Hepatocyte (in vitro differentiated cells): ENCODE measurements around the gene UPK2. TPM values are rescaled to one million over a fixed set of nuclear protein-coding genes. Genes with fewer than 3 reads are reported as not detected.
"Not testable (repeated sequence)": the region's sequence is repeated elsewhere in the genome, so short reads cannot be mapped to it uniquely, and the experiment has no call there.

ENCODE experiments used
- DNase-seq: peaks from one replicate; pipeline ENCODE4 v3.0.0-alpha.2; 2016; ENCODE audit warnings: low spot score
- H2AFZ ChIP-seq: fragments of 200-600 bp; sonication (generic); 2 replicates; pipeline ENCODE4 v1.6.0; 2016; ENCODE audit warnings: antibody characterized with exemption, mild to moderate bottlenecking
- H3K27ac ChIP-seq: fragments of 200-600 bp; sonication (generic); 2 replicates; pipeline ENCODE4 v1.5.1; 2016; ENCODE audit warnings: mild to moderate bottlenecking
- H3K27me3 ChIP-seq: fragments of 200-600 bp; sonication (generic); 2 replicates; pipeline ENCODE4 v1.6.1; 2016
- H3K36me3 ChIP-seq: fragments of 200-600 bp; sonication (generic); replicated peaks from 2 replicates; pipeline ENCODE4 v1.5.1; 2016; ENCODE audit warnings: low read depth; ENCODE audit not compliant: insufficient read depth
- H3K4me1 ChIP-seq: fragments of 200-600 bp; sonication (generic); 2 replicates; pipeline ENCODE4 v1.5.1; 2016; ENCODE audit warnings: mild to moderate bottlenecking, moderate library complexity; ENCODE audit not compliant: insufficient read depth
- H3K4me2 ChIP-seq: fragments of 200-600 bp; sonication (generic); 2 replicates; pipeline ENCODE4 v1.6.0; 2016
- H3K4me3 ChIP-seq: fragments of 200-600 bp; sonication (generic); 2 replicates; pipeline ENCODE4 v1.5.1; 2016; ENCODE audit warnings: mild to moderate bottlenecking
- H3K79me2 ChIP-seq: fragments of 200-600 bp; sonication (generic); 2 replicates; pipeline ENCODE4 v1.6.0; 2017; ENCODE audit warnings: mild to moderate bottlenecking
- H3K9me2 ChIP-seq: fragments of 200-600 bp; sonication (generic); replicated peaks from 2 replicates; pipeline ENCODE4 v1.6.0; 2017; ENCODE audit warnings: mild to moderate bottlenecking; ENCODE audit not compliant: insufficient read depth
- H3K9me3 ChIP-seq: fragments of 200-600 bp; sonication (generic); 2 replicates; pipeline ENCODE4 v1.5.1; 2016; ENCODE audit warnings: low read depth, mild to moderate bottlenecking
- H4K20me1 ChIP-seq: fragments of 200-600 bp; sonication (generic); 2 replicates; pipeline ENCODE4 v1.6.0; 2016; ENCODE audit warnings: mild to moderate bottlenecking; ENCODE audit not compliant: insufficient read depth, poor library complexity, severe bottlenecking
- EZH2 ChIP-seq: fragments of 200-600 bp; sonication (generic); IDR thresholded peaks from 2 replicates; pipeline ENCODE4 v1.6.1; 2016; ENCODE audit warnings: antibody characterized with exemption, mild to moderate bottlenecking, borderline replicate concordance
- EZH2phosphoT487 ChIP-seq: fragments of 200-600 bp; sonication (generic); IDR thresholded peaks from one replicate; pipeline ENCODE4 v1.6.1; 2018; ENCODE audit warnings: antibody characterized with exemption, mild to moderate bottlenecking, low read depth, moderate library complexity; ENCODE audit not compliant: unreplicated experiment, severe bottlenecking
- WGBS: methylation state at CpG from one replicate; pipeline ENCODE4 v1.1.6; 2016; ENCODE audit warnings: low lambda C conversion rate; ENCODE audit errors: missing lambda C conversion rate; 5-methylcytosine and 5-hydroxymethylcytosine counted together
- polyA plus RNA-seq: library from polyadenylated mRNA; unstranded; fragments of >200 nt; fragmentation: Nextera tagmentation; extraction: Ambion mirVana; gene quantifications from 2 replicates; pipeline ENCODE4 v1.2.1, GENCODE V29; 2016
- total RNA-seq: library from RNA; depleted of rRNA; stranded (reverse); fragments of >200 nt; gene quantifications from 2 replicates; pipeline ENCODE4 v1.2.3, GENCODE V29; 2014
- TF ChIP-seq, protein P1 (sequence below): fragments of 200-600 bp; sonication (generic); IDR thresholded peaks from 2 replicates; pipeline ENCODE4 v1.5.1; 2016; ENCODE audit warnings: antibody characterized with exemption, mild to moderate bottlenecking; ENCODE audit not compliant: poor library complexity

Gene UPK2
- total and polyA plus RNA-seq, 2 experiments from 2014 or later: 2.2 to 55.3 TPM

DNA sequence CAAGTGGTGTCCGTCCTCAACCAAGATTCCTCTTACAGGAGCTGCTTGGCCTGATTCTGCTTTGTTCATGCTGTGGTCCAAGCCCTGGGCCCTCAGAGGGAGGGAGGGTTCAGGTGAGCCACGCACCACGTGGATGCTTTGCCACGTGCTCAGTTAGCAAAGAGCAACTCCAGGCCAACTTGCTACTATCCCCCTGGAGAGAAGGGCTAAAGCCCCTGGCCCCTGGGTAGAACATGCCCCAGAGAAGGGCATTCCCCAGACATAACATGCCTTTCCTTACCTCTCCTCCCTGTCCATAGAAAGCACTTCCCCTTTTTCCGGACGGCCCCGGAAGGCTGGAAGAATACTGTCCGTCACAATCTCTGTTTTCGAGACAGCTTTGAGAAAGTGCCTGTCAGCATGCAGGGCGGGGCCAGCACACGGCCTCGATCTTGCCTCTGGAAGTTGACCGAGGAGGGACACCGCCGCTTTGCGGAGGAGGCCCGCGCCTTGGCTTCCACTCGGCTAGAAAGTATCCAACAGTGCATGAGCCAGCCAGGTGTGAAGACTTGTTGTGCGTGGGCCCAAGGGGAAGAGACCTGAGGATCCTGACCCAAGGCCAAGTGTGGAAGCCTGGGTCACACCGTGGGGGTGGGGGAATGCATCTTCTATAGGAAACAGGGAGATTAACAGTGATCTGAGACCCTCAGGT is 24.2 kb downstream of the UPK2 start:
- Histone ChIP-seq H3K4me3 (no peak overlapping the region), H2AFZ (no peak overlapping the region), H3K36me3 (no peaks in the 10 kb centered on the region), H3K27ac (no peak overlapping the region), H3K4me2 (peak overlapping the region; percentile 25), H3K9me3 (no peaks in the 10 kb centered on the region), H3K27me3 (no peaks in the 10 kb centered on the region), H3K4me1 (no peaks in the 10 kb centered on the region), H4K20me1 (no peaks in the 10 kb centered on the region), H3K79me2 (no peaks in the 10 kb centered on the region), H3K9me2 (no peaks in the 10 kb centered on the region)
- TF ChIP-seq EZH2: no peak
- no peak for TF ChIP-seq EZH2phosphoT487
- TF ChIP-seq, protein P1, sequence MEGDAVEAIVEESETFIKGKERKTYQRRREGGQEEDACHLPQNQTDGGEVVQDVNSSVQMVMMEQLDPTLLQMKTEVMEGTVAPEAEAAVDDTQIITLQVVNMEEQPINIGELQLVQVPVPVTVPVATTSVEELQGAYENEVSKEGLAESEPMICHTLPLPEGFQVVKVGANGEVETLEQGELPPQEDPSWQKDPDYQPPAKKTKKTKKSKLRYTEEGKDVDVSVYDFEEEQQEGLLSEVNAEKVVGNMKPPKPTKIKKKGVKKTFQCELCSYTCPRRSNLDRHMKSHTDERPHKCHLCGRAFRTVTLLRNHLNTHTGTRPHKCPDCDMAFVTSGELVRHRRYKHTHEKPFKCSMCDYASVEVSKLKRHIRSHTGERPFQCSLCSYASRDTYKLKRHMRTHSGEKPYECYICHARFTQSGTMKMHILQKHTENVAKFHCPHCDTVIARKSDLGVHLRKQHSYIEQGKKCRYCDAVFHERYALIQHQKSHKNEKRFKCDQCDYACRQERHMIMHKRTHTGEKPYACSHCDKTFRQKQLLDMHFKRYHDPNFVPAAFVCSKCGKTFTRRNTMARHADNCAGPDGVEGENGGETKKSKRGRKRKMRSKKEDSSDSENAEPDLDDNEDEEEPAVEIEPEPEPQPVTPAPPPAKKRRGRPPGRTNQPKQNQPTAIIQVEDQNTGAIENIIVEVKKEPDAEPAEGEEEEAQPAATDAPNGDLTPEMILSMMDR: no peak
- WGBS: 52% methylated on average over 21 of the region's 21 CpGs
- peak; percentile 21 for DNase-seq

- H3K9me2 ChIP-seq, DNase-seq, H3K4me1 ChIP-seq, H3K4me3 ChIP-seq, H4K20me1 ChIP-seq, H3K27me3 ChIP-seq, H3K9me3 ChIP-seq, H3K36me3 ChIP-seq, H2AFZ ChIP-seq, H3K27ac ChIP-seq, H3K4me2 ChIP-seq, H3K79me2 ChIP-seq: not testable (repeated sequence)
- 85% methylated on average over 8 of the region's 8 CpGs for WGBS
Observed at GRCh38 chr11:118984337-118984736, 28.2 kb downstream of the UPK2 start.

DNA sequence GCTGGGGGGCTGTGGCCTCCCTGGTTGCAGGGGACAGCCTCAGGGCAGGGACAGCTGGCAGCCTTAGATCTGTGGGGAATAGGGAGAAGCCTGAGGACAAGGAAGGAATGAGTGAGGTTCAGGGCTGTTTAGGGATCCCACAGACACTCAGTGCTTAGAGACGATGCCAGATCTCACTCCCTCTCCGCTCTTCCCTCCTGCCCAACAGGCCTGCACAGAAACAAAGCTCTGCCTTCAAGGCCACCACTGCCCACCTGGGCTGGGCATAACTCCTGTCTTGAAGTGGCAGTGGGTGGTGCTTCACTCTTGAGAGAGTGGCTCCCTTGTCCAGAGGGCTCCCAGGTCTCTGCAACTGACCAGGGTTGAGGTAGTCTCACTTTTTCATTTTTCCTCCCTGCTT is 28.7 kb downstream of the UPK2 start:
- Histone ChIP-seq H3K79me2 (no peaks in the 10 kb centered on the region), H3K4me3 (no peak overlapping the region), H3K27ac (no peak overlapping the region), H3K4me2 (no peak overlapping the region), H3K9me2 (no peaks in the 10 kb centered on the region), H3K9me3 (no peaks in the 10 kb centered on the region), H2AFZ (no peak overlapping the region), H4K20me1 (no peaks in the 10 kb centered on the region), H3K27me3 (no peaks in the 10 kb centered on the region), H3K36me3 (no peaks in the 10 kb centered on the region), H3K4me1 (no peaks in the 10 kb centered on the region)
- no peak for DNase-seq
- WGBS: 85% methylated on average over 2 of the region's 2 CpGs
- TF ChIP-seq EZH2: no peak
- TF ChIP-seq EZH2phosphoT487: no peak
- TF ChIP-seq, protein P1: no peak

DNA sequence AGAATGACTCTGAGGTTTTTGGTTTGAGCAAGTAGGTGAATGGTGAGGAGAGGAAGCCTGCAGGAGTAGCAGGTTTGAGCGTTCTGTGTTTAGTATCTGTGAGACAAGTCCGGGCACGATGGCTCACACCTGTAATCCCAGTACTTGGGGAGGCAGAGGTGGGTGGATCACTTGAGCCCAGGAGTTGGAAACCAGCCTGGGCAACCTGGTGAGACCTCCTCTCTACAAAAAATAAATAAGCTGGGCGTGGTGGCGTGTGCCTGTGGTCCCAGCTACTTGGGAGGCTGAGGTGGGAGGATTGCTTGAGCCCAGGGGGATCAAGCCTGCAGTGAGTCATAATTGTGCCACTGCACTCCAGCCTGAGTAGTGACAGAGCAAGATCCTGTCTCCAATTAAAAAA is 32.2 kb downstream of the UPK2 start:
- H3K4me2 ChIP-seq: no peak overlapping the region
- TF ChIP-seq EZH2 (no peak), EZH2phosphoT487 (no peak)
- TF ChIP-seq, protein P1: no peak
- WGBS: 86% methylated on average over 5 of the region's 5 CpGs
- no peaks in the 10 kb centered on the region for H3K27me3 ChIP-seq
- no peaks in the 10 kb centered on the region for H3K36me3 ChIP-seq
- no peak overlapping the region for H3K4me3 ChIP-seq
- no peak overlapping the region for H3K27ac ChIP-seq
- H4K20me1 ChIP-seq: no peaks in the 10 kb centered on the region
- H3K4me1 ChIP-seq: no peaks in the 10 kb centered on the region
- no peak overlapping the region for H2AFZ ChIP-seq
- no peaks in the 10 kb centered on the region for H3K9me3 ChIP-seq
- H3K9me2 ChIP-seq: no peaks in the 10 kb centered on the region
- H3K79me2 ChIP-seq: no peaks in the 10 kb centered on the region
- no peak for DNase-seq

GRCh38 chr11:118991486-118992038 is 35.5 kb downstream of the UPK2 start:
- not testable (repeated sequence) for H3K9me2 ChIP-seq, H3K4me3 ChIP-seq, H3K4me1 ChIP-seq, H3K27me3 ChIP-seq, H3K4me2 ChIP-seq, H4K20me1 ChIP-seq, H3K9me3 ChIP-seq, H3K79me2 ChIP-seq, H3K36me3 ChIP-seq, DNase-seq, H3K27ac ChIP-seq, H2AFZ ChIP-seq
- 91% methylated on average over 6 of the region's 44 CpGs for WGBS
